Measurements from ENCODE around the gene COL4A2. TPM values are rescaled to one million over a fixed set of nuclear protein-coding genes. Genes with fewer than 3 reads are reported as not detected.
"Not testable (repeated sequence)": the region's sequence is repeated elsewhere in the genome, so short reads cannot be mapped to it uniquely, and the experiment has no call there.

The COL4A2 gene
- total RNA-seq, 1 experiment from 2014 or later: 262 TPM

DNA sequence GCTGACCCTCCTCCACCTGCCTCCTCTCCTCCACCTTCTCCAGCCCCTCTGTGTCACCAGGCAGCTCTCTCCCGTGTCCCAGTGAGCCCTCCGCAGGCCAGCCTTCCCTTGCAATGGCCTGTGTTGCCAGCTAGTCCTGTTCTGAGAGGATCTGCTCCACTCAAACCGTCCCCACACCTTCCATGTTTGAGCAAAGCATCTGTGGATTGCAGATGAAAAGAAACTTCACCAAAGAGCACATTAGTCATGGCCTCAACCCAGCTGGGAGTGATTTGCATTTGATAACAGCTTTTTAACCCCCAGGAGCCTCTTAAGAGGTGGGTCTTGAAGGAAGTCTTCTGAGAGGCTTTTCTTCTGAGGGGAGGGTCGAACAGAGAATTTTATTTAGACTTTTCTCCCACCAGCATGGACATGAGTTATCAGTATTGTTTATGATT, 72.8 kb downstream of the COL4A2 start:
- peak; percentile 68 for DNase-seq (ENCODE audit: low read depth)

DNA sequence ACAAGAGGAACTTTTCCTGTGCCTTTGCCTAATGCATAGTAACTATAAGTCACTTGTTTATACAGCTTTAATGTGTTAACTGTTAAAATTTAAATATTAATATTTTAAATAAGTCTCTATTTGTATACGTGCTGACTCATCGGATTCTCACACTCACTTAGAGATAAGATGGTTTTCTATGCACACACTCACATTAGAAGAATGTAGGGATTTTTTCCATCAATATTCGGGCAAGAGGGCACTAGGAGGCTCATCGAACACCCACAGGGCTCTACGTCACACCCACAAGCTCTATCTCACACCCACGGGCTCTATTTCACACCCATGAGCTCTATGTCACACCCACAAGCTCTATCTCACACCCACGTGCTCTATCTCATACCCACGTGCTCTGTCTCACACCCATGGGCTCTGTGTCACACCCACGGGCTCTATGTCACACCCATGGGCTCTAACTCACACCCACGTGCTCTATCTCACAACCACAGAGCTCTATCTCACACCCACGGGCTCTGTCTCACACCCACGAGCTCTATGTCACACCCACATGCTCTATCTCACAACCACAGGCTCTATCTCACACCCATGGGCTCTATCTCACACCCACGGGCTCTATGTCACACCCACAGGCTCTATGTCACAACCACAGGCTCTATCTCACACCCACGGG, 73.4 kb downstream of the COL4A2 start:
- peak; percentile 70 for DNase-seq (ENCODE audit: low read depth)

DNA sequence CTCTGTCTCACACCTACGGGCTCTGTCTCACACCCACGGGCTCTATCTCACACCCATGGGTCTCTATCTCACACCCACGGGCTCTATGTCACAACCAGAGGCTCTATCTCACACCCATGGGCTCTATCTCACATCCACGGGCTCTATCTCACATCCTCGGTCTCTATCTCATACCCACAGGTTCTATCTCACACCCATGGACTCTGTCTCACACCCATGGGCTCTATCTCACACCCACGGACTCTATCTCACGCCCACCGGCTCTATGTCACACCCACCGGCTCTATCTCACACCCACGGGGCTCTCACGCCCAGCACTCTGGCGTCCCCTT, 73.9 kb downstream of the COL4A2 start:
- no peak for DNase-seq (ENCODE audit: low read depth)

DNA sequence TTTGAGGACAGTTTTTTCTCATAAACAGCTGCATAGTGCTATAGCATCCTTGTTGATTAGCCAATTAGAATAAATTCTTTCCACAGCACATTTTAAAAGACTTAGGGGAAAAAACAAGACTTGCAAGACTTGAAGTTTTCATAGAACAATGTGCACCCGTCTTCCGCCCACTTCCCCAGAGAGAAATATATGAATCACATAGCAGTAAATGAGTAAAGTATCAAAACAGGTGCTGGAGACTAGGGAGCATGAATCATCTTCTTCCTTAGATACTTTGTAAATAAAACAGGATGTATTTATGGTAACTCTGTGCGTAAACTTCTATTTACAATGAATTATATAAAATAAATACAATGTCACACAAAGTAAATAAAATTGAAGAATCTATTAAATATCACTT, 75.1 kb downstream of the COL4A2 start:
- peak; percentile 61 for DNase-seq (ENCODE audit: low read depth)

DNA sequence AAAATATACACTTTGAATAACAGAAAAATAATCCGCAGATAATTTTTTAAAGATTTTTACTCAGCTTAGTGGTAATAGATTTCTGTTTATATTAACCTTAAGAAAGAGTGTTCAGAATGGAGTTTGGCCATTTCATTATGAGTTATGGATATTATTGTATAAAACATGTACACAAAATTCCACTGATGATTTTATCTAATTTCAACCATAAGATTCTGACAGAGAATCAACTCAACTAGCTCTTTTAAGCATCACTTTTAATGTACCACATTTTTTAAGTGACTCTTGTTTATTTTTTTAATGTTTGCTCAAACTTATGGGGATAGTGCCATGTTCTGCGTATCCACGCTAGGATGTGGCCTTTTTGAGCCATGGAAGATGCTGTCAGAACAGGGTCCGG, 75.7 kb downstream of the COL4A2 start:
- DNase-seq (ENCODE audit: low read depth): no peak

DNA sequence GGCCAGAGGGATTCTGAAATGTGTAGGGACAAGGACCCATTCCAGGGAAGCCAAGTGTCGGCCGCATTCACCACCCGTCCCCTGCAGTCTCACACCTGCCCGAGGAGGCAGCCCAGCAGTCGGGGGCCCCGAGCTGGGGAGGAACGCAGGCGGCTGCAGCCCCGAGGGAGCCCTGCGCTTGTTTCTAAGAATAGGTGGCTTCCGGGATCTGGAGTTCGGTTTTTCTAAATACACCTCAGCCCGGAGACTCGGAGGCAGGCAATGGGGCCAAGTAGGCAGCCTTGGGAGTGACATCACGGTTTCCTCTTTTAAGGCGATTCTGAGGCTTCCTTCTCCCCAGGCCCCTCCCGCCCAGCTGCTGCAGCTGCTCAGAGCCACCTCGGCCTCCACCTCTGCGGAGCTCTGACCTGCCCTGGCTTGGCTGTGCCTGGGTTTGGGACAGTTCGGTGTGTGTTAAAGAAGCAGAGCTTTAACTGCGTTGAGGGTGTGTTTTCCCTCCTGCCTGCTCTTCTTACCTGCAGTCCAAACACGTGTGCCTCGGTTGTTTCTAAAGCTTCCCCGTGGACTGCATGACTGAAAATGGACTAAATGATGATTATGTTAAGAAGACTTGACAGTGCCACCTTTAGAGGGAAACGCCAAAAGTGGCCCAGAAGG, 80.5 kb downstream of the COL4A2 start:
- DNase-seq (ENCODE audit: low read depth): no peak

DNA sequence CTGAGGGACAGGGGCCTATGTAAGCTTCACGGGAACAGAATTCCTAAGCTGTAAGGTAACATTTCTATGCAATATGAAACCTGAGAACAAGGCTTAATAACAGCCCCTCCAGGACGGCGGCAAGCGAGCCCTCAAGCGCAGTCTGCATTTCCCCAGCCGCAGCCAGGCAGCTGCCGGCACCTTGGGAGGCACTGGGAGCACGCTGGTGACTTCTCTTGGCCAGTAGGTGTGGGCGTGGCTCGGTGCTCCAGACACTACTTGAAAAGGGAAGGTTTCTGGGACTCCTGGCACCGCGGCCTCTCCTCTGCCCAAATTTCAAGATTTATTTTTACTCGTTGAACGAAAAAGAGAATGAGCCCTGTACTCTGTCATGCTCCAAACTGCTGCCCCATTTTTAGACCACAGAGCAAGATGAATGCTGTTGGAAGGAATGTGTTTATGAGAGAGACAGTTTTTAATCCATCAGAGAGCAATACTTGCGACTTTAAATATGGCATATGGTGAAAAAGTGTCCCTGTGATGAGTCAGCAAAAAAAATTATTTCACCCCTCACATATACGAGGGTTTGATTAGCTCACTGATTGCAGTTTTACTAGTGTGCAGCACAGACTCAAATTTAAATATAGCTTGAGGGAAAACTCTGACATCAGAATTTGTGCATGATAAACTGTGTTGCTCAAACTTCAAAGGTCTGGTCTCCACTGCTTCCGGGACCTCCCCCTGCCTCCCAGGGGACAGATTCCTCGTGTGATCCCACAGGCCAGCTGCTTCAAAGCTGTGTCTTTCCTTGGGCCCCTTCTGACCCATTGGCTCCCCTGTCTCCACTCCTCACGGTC, 81.2 kb downstream of the COL4A2 start:
- DNase-seq (ENCODE audit: low read depth): peak; percentile 86

DNA sequence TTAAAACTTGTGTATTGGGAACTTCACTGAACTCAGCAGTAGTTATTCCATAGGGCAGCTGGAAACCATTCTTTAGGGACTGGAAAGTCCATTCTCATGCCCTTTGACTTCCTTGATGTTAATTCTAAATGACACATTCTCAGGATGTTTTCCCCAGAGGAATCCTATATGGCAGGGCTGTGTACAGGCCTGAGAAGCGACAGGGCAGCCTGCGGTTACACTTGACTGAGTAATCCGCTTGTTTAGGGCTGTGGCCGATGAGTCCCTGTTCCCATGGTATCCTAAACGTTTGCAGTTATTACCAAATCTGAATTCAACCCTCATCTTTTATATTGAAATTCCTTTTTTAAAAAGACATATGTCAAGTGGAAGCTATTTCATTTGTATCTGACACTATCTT, 83.5 kb downstream of the COL4A2 start:
- peak; percentile 89 for DNase-seq (ENCODE audit: low read depth)

DNA sequence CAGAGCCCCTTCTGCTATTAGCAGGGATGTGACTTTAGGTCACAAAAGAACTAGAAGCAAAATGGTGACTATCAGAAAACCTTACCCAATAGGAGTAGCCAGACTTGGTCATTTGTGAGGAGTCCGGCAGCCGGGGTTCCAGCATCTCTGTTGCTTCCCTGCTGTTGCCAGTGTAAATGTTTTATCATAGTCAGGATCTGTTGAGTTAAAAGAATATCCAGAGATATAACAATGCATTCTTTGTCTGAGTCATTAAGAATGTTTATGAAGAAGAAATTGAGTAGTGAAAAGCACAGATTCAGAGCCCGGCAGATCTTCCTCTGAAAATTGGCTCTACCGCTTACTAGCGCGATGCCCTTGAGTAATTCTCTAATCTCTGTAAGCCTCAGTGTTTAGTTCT, 84.2 kb downstream of the COL4A2 start:
- DNase-seq (ENCODE audit: low read depth): no peak

DNA sequence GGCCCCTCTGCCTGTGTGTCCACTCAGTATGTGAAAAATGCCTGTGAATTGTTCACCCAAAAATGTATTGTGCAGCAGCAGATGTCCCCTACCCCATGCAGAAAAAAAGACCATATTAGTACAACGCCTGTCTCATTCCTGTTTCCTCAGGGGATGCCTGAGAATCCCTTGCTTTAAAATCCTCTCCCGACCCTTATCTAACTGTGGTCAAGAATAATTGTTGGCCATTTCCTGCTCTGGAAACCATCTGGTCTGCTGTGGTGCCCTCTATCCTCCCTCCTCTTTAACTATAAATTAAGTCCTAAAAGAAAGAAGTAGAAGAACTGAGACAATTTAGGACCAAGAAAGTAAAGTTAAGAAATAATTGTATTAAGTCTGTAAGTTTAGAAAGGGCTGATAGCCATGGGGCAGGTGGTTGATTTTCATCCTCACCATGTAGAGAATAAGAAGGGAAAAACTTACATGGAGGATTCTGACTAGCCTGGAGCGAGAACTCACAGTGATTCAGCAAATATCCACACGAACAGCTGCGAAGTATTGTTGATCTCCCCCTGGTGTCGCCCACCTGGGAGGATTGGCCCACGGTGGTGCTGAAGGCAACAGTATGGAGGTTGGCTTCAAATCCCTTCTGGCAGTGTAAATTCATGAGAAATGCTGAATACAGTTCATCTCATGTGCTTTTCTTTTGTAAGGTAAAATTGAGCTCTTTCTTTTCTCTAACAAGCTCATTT, 85.6 kb downstream of the COL4A2 start:
- peak; percentile 69 for DNase-seq (ENCODE audit: low read depth)

DNA sequence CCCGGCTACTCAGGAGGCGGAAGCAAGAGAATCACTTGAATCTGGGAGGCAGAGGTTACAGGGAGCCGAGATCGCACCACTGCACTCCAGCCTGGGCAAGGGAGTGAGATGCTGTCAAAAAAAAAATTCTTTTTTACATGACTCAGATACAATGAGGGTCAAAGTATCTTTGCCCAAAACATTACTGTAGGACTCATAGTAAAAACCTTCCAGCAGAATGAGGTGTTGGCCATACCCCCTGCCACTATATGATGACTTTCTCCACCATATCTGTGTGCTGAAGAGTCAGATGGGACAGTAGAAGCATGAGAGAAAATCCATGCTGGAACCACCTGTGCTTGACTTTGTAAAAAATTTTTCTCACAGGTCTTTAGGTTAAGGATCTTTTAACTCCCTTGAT, 86.7 kb downstream of the COL4A2 start:
- no peak for DNase-seq (ENCODE audit: low read depth)

DNA sequence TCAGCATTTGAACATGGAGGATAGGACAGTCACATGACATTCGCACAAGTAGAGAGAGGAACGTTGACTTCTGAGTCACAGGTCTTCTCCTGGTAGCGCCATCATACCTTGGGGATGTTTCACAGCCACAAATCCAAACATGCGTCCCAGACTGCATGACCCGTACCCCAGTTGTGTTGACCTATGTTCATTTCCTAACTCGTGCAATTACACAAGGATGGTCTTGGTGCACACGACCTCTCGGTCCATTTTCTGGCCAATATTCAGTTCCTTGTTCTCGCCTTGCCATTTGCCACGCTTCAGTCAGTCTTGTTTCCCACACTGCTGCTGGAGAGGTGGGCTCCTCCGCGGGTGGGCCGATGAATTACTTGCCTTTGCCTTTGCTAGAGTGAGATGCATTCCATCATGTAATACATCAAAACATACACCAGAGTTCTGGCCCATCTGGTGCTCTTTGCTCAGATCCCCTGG, 87.3 kb downstream of the COL4A2 start:
- no peak for DNase-seq (ENCODE audit: low read depth)

DNA sequence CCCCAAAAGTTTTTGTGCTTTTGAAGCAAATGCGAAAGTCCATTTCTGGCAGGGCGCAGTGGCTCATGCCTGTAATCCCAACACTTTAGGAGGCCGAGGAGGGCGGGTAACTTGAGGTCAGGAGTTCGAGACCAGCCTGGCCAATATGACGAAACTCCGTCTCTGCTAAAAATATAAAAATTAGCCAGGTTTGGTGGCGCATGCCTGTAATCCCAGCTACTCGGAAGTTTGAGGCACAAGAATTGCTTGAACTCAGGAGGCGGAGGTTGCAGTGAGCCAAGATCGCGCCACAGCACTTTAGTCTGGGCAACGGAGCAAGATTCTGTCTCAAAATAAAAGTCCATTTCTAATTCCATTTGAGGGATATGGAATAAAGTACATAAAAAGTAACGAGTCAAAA, 88.5 kb downstream of the COL4A2 start:
- DNase-seq (ENCODE audit: low read depth): not testable (repeated sequence)

DNA sequence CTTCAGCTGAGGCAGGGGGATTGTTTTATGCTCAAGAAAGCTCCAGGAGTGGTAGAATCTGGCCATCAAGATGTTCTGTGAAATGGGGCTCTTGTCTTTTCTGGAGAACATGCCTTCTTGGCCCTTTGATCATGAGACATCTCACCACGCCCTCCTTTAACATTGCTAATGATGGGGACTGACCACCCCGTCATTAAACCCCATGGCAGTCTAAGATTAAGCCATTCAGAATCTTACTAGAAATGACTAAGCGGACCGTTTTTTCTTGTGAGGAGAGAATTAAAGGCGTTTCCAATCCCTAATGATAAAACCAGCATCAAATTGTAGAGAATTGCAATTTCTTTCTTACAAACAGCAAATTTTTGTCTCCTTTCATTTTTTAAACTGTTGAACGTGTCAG, 89.4 kb downstream of the COL4A2 start:
- DNase-seq (ENCODE audit: low read depth): peak; percentile 64

DNA sequence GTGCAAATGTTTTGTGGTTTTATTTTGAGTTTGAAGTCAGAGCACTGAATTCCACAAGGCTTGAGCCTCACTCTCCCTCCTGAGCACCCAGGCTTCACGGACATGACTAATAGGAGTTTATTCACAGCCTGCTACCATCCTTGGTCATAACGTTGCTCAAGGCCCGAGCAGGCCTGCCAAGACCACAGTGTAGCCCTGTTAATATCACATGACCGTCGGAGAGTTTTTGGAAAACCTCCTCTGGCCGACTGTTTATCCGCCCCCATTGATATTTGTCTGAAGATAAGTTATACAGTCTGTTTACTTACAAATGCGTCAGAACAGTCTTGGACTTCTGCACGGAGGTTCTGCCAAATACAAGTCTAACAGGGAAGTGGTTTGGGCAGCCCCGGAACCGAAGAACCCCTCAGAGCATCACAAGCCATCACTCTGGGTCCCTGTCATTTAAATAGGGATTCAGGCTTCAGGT, 89.9 kb downstream of the COL4A2 start:
- peak; percentile 94 for DNase-seq (ENCODE audit: low read depth)

DNA sequence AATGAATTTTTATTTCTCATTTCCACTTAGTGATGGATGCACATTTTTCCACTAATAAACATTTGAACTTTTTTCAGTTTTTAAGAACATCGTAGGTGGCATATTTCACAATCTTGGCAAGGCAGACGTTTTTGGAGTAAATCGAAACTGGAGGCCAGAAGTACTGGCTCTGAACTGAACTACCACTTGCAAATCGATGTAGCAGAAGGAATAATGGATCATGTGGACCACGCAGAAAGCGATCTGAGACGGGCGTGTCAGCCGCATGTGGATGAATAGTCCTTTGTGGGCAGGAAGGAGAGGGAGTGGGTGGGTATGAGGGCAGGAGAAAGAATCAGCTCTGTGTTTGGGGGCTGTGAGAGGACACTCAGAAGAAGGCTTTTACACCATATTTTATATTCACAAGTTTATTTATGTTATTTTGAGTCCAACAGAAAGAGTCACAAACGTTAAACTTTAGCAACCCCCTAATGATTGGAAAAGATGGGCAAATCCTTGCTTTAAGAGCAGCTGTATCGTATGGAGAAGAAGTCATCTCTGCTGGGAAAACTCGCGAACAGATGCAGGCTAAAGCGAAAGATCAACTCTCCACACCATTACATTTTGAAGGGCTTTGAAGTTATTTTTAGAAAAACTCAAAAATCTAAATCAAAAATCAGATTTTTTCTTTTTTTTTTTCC, 90.5 kb downstream of the COL4A2 start:
- DNase-seq (ENCODE audit: low read depth): peak; percentile 73

DNA sequence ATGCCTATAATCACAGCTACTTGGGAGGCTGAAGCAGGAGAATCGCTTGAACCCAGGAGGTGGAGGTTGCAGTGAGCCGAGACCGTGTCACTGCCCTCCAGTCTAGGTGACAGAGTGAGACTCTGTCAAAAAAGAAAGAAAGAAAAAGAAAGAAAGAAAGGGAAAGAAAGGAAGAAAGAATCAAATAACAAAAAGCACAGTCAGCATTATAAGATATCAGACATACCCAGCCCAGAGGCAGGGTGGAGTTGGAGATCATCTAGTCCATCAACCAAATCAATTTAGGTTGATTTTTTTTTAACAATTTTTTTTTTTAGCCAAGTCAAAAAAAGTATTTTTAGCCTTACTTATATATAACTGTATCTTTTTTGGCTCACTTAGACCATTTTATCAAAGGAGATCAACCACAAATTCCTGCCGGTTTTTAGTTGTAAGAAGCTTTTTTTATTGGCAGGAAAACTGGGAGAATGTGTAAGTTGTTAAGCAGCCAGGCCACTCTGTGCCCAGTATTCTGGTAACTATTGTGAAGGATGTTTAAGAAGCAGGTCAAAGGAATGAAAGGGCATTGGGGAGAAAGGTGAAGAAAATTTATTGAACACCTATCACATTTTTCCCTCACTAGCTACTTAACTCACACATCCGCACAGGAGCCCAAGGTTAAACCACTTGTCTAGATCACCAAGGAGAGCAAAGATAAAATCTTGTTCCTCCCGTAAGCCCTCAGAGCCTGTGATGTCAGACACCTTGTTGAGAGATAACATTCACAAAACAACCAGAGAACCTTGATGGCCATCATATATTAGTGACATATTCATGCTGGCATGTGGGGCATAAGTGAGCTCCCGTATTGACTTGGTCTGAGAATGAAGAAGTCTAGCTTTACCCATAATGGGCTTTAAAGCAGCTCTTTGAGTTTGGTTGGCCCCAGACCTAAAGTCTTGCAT, 91.8 kb downstream of the COL4A2 start:
- DNase-seq (ENCODE audit: low read depth): peak; percentile 42

DNA sequence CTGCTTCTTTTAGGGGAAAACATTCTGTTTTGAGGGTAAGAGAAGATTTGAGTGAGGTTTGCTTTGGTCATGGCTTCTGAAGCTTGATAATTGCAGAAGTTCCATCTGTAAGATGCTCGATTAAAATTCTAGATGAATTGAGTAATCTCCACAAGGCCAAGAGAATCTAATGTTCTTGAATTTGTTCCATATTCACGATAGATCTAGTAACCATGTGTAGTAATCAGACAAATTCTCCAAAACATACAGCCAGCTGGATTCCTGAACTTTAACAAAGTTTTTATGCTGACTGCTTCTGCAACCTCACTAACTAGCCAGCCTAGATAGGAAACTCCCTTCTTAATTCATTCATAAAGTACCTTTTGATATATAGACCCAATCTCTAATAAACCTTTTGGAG, 92.7 kb downstream of the COL4A2 start:
- DNase-seq (ENCODE audit: low read depth): no peak

DNA sequence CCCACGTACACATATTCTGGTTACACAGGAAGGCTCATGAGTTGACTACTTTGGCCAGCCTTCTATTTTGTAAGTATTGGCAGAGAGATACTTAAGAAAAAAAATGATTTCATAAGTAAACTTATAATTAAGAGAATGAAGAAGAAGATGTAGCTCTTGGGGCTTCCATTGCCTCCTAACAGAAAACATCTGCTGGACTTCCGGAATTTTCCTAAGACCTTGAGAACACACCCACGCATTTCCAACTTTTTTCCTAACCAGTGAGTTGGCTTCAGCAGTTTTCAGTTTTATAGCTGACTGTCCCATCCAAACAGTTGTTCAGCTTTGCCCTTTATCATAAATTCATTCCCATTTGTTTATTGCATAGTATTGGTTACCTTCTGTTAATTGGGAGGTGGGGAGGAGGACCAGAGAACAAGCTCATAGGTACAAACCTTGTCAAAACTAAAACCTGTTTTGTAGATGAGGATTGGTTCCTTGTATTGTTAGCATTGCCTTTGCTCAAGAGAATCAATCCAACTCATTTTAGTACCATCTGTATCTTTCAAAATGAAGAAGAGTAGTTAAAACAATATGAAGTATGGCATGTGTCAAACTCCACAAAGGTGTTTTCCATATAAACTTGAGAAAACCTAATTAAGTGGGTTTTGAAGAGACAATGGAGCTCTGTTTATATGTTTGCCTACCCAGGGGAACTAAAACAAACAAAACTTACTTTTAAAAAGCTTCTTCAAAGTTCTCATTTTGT, 93.9 kb downstream of the COL4A2 start:
- DNase-seq (ENCODE audit: low read depth): no peak

All from Daoy (cell line).